Measurements from ENCODE around the gene NUMA1. TPM values are rescaled to one million over a fixed set of nuclear protein-coding genes. Genes with fewer than 3 reads are reported as not detected.

NUMA1 gene
- total and polyA plus RNA-seq, 9 of the 15 experiments (the other 6 are each of a cell fraction or from before 2014, with no cell fraction given) = 4.1 to 104 (median 51.2) TPM

DNA sequence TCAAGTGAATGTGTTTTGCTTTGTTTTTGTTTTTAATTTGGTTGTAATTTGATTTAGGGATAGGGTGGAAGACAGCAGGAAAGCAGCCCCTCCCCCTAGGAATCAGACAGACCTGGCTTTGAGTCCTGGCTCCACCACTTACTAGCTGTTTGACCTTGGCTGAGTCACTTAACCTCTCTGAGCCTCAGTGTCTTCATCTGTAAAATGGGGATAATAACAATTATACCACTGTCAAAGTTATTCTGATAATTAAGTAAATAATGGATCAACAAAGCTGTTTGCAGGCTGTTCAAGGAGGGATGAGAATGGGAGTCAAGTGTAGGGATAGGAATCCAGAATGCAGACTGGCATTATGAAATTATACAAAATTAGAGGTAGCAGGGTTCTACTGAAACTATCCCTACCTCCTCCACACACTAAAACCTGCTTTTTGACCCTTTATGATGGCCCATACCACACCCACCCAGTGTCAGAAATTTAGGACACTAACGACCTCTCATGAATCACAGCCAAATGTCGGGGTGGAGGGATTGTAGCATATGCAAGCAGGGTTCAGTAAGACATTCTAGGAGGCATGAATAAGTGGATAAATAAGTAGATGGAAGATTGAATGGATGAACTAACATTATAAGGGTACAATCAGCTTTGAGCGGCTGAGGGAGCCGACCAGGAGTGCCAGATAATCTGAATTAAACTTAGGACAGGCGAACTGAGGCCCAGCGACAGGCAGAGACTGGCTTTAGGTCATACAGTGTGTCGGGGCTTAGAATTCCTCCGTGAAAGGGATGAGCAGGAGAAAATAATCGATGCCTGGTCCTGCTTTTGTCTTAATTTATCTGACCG, 31.2 kb upstream of the NUMA1 start (continued):
- TF ChIP-seq HDAC3 (IDR thresholded peaks at IDR 0.05; ENCODE audit: borderline replicate concordance, partially characterized antibody) (peak; percentile 53), ZNF584 (CRISPR knock-in tag; IDR thresholded peaks at IDR 0.05; ENCODE audit: low read depth) (no peak), BCOR (IDR thresholded peaks at IDR 0.05) (peak; percentile 99), PML (IDR thresholded peaks at IDR 0.05; ENCODE audit: low read length) (no peak), NFIC (IDR thresholded peaks at IDR 0.05) (0 out of 2 replicates have a peak, but pooled peaks have one; percentile 7), CBX1 (IDR thresholded peaks at IDR 0.05; ENCODE audit: low read depth) (peak; percentile 82; the same call in 1 of the 2 replicates), NBN (IDR thresholded peaks at IDR 0.05; ENCODE audit: low read depth) (0 out of 2 replicates have a peak, but pooled peaks have one; percentile 23), CC2D1A (IDR thresholded peaks at IDR 0.05) (peak; percentile 64; the same call in 1 of the 2 replicates), RBM34 (IDR thresholded peaks at IDR 0.05; ENCODE audit: borderline replicate concordance, insufficient read depth, low read length) (no peak), ZBTB17 (CRISPR knock-in tag; IDR thresholded peaks at IDR 0.05) (peak; percentile 78; the same call in 1 of the 2 replicates), ADNP (tag; IDR thresholded peaks at IDR 0.05) (peak; percentile 97), PRMT5 (CRISPR knock-in tag; IDR thresholded peaks at IDR 0.05) (no peak), KDM2B (CRISPR knock-in tag; IDR thresholded peaks at IDR 0.05) (no peak), EGR1 (conservative IDR thresholded peaks at IDR 0.05) (no peak), GTF2E2 (tag; IDR thresholded peaks at IDR 0.05) (peak; percentile 43; the same call in 1 of the 2 replicates), JUND (IDR thresholded peaks at IDR 0.05; ENCODE audit: borderline replicate concordance, low read depth, low read length) (no peak), JUND (tag; IDR thresholded peaks at IDR 0.05; ENCODE audit: borderline replicate concordance, low read depth, low read length) (peak; percentile 49; the same call in 1 of the 3 replicates), FOSL1 (tag; conservative IDR thresholded peaks at IDR 0.05) (peak; percentile 61; the same call in 1 of the 2 replicates), SIRT6 (IDR thresholded peaks at IDR 0.05; ENCODE audit: low read depth, low read length) (no peak), ZFX (CRISPR knock-in tag; IDR thresholded peaks at IDR 0.05) (peak; percentile 74), TEAD1 (CRISPR knock-in tag; IDR thresholded peaks at IDR 0.05) (no peak), ZBED1 (IDR thresholded peaks at IDR 0.05) (no peak), ZFP36 (IDR thresholded peaks at IDR 0.05; ENCODE audit: low read depth, low read length, partially characterized antibody) (peak; percentile 23), ZNF224 (CRISPR knock-in tag; IDR thresholded peaks at IDR 0.05) (no peak)
- TF ChIP-seq, protein P1, sequence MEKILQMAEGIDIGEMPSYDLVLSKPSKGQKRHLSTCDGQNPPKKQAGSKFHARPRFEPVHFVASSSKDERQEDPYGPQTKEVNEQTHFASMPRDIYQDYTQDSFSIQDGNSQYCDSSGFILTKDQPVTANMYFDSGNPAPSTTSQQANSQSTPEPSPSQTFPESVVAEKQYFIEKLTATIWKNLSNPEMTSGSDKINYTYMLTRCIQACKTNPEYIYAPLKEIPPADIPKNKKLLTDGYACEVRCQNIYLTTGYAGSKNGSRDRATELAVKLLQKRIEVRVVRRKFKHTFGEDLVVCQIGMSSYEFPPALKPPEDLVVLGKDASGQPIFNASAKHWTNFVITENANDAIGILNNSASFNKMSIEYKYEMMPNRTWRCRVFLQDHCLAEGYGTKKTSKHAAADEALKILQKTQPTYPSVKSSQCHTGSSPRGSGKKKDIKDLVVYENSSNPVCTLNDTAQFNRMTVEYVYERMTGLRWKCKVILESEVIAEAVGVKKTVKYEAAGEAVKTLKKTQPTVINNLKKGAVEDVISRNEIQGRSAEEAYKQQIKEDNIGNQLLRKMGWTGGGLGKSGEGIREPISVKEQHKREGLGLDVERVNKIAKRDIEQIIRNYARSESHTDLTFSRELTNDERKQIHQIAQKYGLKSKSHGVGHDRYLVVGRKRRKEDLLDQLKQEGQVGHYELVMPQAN (IDR thresholded peaks at IDR 0.05; ENCODE audit: borderline replicate concordance) = peak; percentile 51; the same call in 1 of the 2 replicates
- TF ChIP-seq, protein P2, sequence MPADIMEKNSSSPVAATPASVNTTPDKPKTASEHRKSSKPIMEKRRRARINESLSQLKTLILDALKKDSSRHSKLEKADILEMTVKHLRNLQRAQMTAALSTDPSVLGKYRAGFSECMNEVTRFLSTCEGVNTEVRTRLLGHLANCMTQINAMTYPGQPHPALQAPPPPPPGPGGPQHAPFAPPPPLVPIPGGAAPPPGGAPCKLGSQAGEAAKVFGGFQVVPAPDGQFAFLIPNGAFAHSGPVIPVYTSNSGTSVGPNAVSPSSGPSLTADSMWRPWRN (IDR thresholded peaks at IDR 0.05; ENCODE audit: low read depth) = no peak
- TF ChIP-seq, protein P3, sequence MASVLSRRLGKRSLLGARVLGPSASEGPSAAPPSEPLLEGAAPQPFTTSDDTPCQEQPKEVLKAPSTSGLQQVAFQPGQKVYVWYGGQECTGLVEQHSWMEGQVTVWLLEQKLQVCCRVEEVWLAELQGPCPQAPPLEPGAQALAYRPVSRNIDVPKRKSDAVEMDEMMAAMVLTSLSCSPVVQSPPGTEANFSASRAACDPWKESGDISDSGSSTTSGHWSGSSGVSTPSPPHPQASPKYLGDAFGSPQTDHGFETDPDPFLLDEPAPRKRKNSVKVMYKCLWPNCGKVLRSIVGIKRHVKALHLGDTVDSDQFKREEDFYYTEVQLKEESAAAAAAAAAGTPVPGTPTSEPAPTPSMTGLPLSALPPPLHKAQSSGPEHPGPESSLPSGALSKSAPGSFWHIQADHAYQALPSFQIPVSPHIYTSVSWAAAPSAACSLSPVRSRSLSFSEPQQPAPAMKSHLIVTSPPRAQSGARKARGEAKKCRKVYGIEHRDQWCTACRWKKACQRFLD (CRISPR knock-in tag; IDR thresholded peaks at IDR 0.05) = 0 out of 2 replicates have a peak, but pooled peaks have one; percentile 50

Data from K562 (cell line).